GM19467 (cell line): Measurements from ENCODE around the gene TTC12.

Experiments
- ATAC-seq: cut with Tn5 transposase; IDR thresholded peaks from one replicate; pipeline ENCODE4 v1.9.1; 2021; ENCODE audit warnings: mild to moderate bottlenecking, moderate library complexity; ENCODE audit not compliant: unreplicated experiment

TTC12 gene

DNA sequence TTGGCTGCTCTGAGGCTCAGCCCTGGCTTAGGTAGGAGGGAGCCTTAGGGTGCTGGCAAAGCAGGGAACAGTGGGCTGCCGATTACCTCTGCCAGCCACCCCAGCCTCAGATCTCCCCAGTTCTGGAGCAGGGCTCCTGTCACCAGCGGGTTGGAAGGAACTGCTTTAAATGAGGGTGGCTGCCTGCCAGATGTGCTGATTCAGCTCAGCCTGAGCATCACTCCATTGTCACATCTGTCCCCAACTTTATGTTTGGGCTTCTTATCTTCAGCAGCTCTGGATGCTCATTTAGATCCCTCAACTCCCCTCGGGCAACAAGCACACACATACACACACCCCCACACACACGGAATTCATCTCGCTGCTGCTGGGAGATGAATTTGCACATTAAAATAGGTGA is 56.3 kb downstream of the TTC12 start:
- no peak for ATAC-seq

DNA sequence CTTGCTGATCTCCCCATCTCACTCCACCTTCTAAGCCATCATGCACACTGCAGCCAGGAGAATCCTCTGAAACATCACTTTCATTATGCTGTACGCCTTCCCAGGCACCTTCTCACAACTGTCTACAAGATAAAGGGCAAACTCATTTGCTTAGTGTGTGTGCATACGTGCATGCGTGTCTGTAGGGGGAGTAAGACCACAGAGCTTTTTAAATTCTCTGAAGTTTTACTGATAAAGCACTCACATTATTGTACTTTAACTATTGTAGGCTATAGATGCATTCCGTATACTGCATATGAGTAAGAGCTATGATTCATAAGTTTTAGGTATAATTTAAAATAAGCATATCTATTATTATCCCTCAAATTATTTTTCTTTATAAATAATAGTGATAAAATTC is 57.9 kb downstream of the TTC12 start:
- ATAC-seq, result no peak

DNA sequence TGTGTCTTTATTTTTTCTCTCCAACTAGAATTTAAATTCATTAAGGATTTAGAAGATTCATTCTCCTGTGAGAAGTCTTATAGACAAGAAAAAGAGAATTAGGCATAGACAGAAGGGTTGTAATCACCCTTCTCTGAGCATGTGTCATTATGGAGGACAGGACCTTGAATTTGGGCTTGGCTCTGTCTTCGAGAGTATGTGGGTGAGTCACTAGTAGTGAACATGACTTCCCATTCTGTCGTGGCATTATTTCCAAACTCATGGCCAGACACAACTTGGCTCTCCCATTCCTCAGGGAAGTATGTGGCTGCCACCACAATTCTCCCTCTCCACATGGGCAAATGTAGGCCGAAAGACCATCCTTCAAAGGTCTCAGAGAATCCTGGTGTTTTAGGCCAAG is 58.9 kb downstream of the TTC12 start:
- no peak for ATAC-seq

DNA sequence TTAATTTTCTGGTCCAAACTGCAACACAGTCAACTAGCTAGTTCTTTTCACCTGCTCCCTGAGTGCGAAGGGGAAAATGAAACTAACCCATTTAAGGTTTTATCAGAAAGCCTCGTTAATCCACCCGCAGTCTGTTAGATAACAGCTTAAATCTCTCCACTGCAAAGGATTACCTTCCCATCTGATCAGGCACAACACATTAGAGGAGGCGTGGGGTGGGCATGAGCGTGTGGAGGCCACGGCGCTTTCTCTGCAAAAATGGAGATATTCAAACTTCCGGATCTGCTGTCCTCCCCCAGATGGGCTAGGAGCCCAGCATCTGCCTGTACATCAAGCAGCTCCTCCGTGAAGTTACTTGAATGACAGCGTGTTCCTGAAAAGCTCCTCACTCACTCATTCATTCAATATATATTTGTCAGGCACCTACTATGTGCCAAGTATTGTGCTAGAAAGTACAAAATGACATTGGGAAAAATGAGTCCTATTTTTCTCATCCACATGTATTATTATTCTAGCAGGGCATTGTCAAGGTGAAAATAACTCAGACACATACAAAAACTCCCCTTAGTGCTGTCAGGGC is 59.7 kb downstream of the TTC12 start:
- ATAC-seq, result no peak

DNA sequence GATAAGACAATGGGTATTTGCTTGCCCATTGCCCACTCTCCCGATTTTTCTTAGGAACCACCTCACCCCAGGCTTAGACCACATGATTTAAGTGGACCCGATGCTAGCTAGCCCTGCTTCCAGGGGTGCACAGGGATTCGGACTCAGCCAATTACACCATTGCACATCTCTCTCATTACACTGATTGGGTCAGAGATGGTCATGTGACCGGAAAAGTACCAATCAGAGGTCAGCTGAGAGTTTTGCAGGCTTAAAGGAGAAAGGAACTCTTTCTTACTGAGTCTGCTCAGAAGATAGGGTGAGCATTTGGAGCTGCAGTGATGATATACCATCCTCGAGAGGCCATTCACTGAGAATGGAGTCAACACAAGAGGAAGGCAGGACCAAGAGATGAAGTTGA is 61.0 kb downstream of the TTC12 start:
- no peak for ATAC-seq

DNA sequence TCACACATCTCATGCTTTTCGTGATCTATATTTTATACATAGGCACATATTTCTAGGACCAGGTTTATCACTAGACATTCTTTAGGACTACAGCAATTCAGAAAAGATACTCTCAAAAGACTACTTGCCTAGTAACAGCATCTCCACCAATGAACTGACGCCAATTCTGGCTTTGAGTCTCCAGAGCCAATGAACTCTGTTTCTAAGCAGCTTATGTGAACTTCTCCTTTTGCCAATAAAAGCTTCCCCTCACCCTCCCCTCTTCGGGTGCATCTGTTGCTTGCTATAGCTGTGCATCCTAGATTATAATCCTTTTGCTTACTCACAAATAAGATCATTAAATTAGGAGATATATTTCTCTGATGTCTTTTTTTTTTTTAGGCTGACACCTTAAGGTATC is 61.8 kb downstream of the TTC12 start:
- no peak for ATAC-seq

DNA sequence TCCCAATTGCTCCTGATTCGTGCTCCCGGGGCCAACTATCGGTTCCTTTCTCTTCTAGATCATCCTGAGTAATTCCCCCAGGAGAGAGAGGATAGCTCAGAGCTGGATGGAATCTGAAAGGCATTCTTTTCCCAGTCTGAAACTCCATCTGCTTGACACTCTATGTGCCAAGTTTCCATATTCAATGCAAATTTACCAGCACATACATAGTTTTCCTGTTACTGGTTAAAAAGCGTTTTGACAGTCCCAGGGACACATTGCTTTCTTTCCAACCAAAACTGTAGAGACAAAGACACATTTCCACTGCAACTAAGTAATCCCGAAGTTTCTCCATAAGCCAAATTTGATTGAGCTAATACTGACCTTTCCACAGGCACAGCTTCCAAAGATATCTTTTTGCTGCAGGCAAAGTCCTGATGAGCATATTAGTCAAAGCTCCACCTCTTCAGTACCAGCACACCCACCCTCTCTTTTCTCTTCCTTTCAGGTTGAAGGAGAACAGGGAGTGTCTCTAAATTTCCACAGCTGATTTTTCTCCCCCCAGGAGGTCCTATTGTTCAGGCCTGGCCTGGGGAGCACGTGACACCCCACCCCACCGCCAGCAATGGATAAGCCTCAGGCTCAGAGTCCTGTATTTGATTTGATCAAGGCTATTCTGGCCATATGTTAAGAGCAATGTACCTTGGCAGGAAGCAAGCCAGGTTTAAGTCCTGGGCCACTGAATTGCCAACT is 63.5 kb downstream of the TTC12 start:
- ATAC-seq, result no peak

DNA sequence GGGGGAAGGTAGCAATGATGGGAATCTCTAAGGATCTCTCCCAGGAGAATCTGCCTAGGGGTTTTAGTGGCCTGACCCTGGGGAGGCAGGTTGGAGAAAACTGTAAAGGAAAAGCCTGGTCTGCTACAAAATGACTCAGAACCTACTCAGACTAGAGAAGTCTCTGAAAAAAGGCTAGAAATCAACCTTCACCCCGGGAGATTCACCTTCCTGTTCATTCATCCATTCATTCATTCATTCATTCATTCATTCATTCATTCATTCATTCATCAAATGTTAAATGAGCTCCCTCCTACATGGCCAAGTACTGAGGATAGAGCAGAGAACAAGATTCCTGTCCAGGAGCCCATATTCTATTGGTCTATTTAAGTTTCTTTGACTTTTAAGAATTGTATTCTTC is 64.3 kb downstream of the TTC12 start:
- ATAC-seq, result no peak

DNA sequence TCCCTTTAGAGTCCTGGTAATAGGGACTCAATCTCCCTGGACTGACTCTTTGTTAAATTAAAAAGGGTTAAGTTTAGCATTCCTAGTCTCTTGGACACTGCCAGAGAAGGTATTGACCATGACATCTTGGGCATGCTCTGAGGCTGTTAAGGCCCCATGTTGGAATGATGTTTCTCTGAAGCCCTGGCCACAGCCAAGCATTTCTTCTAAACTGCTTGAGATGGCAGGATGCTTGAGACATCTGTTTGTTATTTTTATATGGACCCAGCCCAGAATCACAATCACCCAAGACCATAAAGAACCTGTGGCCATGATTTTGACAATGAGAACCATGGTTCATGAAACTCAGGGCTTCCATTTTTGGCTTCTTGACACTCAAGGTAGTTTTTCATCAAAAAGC is 67.7 kb downstream of the TTC12 start:
- ATAC-seq, result no peak

DNA sequence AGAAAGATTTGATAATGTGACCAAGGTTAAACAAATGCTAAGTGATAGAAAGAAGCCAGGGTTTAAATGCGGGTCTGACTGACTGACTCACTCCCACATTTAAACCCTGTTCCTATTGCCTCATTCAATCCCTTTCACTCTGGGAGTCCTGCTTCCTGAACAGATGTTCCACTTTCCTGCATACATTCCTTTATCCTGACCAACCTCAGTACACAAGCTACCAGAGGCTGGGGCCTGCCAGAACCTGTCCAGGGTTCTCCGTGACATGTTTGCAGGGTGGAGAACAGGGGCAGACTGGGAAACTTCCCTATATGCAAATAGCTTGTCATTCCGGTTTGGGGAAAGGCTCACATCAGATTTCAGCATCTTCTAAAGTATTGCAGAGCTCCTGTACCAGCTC is 70.2 kb downstream of the TTC12 start:
- ATAC-seq, result no peak

DNA sequence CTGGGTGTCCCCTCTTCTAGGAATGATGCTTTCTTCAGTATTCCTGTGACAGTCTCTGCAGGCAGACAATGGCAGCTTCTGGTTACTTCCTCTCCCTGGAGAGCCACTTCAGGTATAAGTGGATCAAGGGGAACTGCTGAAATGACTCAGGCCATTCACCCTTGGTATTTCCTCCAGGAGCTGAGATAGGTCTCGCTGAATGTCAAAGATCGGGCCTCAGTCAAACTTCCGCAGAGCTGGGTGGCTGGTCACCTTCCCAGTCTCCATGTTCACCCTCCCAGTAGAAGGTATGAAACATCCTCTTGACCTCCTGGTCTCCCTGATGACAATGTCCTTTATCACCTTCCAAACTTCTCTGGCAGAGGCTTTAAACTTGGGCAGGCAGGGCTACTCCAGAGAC is 71.4 kb downstream of the TTC12 start:
- ATAC-seq, result no peak

DNA sequence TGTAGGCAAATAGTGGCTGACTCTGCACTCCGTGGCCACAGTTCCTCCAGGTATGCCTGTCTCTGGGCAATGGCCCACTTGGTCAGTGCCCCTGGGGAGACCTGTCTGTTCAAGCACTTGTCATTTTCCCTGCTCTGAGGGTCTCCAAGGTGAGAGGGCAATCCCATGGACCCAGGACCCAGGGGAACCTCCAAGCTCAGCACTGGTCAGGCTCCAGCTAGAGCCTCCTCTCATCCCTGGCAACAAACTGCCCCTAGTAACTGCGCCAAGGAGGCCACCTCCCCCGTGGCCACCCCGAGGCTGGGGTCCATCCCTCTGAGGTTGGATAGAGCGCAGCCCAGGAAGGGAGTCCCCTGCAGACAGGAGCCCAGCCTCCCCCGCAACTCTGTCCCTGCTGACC is 72.5 kb downstream of the TTC12 start:
- no peak for ATAC-seq

DNA sequence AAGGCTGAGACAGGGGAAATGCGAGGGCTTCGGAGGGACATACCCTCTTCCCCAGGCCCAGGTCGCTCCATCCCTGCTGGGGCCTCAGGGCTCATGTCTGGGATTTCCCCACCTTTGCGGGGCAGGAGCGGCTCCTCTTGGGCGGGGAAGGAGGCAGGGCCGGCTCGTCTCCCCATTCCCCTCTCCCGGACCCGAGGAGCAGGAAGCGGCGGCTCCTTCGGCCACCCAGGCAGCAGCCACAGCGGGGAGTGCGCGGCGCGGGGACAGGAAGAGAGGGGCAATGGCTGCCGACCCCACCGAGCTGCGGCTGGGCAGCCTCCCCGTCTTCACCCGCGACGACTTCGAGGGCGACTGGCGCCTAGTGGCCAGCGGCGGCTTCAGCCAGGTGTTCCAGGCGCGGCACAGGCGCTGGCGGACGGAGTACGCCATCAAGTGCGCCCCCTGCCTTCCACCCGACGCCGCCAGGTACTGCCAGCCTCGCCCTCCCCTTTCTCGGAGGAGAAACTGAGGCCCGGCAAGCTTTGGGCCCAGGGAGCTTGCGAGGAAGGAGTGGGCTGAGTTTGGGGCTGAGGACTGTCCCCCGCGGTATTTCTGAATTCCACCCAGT is 73.3 kb downstream of the TTC12 start, which contains the start of gene ANKK1:
TSS of gene ANKK1 (plus strand) at position 175 of the 607 bp plus-strand sequence. CDS start at position 281, 106 bp downstream.
- ATAC-seq, result no peak

DNA sequence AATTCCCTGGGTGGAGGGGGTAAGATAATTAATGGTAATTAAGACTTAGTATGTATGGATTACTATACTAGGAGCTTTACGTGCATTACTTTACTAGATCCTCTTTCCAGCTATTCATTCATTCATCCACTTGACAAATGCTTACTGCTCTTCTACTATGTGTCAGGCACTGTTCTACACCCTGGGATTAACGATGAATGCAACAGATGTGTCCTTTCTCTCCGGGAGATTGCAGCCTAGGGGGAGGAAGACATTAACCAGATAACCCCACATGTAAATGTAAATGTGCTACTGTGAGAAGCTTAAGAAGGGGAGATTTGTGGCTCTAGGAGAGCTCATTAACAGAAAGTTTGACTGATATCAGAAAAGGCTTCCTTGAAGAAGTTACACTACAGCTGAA is 74.9 kb downstream of the TTC12 start:
- no peak for ATAC-seq

DNA sequence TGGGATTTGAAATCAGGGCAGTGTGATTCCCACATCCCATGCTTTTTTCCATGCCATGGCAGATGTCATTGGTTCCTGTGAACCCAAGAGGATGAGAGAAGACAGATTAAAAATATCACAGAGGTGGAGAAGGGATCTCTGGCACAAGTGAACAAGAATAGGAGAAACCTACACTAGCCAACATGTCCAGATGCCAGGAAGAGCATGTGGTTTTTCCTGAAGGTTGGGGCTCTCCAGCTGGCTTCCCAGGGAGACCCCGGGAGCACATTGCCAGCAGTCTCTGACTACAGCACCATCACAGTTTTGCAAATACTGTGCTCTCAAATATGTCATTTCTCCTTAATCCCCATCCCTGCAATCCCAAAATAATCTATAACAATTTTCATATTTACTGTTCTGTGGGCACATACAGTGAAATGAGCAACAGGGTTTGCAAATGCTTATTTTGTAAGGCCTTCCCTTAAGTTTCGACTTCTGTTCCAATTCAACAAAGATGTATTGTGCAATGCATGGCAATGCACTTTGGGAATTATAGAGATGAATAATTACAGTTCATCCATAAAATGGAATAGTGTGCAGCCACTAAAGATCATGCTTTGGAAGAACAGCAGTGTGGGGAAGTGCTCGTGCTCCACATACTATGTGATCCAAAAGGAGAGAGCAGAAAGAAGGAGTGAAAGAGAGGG is 78.0 kb downstream of the TTC12 start:
- ATAC-seq, result no peak

DNA sequence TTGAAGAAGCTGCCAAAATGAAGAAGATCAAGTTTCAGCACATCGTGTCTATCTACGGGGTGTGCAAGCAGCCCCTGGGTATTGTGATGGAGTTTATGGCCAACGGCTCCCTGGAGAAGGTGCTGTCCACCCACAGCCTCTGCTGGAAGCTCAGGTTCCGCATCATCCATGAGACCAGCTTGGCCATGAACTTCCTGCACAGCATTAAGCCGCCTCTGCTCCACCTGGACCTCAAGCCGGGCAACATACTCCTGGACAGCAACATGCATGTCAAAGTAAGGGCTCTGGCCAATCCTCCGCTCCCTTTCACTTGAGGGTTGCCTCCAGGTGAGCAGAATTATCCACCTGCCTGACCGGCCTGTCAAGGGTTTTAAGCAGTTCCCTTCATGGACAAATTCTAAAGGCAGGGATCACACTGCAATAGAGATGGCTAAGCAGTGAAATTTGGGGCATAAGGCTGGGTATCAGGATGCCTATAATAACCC is 79.2 kb downstream of the TTC12 start:
- ATAC-seq, result no peak

DNA sequence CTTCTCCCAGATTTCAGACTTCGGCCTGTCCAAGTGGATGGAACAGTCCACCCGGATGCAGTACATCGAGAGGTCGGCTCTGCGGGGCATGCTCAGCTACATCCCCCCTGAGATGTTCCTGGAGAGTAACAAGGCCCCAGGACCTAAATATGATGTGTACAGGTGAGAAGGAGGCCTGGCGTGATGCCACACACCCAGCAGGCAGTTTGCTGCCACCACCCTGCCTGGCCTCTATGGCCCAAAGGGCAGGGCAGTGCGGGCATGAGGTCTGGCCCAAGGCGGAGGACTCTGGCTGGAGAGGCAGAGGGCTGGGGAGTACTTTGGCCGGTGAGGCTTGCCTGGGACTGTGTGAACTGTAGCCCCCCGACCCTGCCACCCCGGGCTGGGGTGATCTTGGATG is 80.5 kb downstream of the TTC12 start:
- ATAC-seq, result no peak

DNA sequence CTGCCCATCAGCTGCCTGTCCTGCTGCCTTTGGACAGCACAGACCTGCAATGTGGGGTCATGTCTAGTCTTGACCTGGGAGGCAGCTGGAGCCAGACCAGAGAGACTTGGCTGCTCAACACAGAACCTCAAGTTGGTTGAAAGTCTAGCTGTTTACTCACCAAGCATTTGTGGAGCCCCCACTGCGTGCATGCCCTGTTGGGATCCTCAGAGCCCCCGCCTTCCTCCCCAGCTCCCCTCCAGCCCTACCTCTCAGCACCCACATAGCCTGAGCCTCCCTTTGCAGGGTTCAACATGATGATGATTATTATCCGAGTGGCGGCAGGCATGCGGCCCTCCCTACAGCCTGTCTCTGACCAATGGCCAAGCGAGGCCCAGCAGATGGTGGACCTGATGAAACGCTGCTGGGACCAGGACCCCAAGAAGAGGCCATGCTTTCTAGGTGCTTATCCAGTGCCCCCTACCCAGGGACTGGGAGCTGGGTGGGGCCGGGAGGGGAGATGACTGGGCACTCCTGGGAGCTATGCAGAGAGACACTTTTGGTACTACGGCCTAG is 81.5 kb downstream of the TTC12 start:
- ATAC-seq, result no peak

DNA sequence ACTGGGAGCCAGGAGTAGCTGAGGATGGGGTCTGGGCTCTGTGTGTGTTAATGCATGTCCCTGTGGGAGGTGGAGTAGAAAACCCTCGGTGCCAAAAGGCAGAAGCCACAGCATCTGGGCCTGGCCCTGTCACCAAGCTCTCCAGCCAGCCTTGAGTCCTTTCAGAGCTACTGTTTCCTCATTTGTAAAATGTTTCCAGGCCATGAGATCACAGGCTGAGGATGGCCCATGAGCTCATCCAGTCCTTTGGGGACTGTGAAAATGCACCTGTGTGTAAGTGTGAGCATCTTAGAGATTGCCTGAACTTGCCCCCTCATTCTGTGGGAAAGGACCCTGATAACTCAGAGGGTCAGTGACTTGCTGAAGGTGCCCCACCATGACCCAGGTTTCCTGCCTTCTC is 82.3 kb downstream of the TTC12 start:
- ATAC-seq, result no peak

DNA sequence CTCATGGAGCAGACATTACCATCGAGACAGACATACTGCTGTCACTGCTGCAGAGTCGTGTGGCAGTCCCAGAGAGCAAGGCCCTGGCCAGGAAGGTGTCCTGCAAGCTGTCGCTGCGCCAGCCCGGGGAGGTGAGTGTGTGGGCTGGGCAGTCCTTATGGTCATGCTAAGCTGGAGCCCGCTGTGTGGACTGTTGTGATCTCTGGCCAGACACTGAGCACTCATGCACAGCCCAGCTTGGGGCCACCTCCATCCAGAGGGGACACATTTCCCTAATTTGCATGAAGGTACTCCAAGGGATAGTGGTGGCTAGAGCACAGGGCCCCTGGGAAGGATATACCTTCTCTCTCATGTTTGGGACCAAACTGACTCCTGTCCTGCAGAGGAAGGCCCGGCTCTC is 82.8 kb downstream of the TTC12 start:
- ATAC-seq, result no peak

DNA sequence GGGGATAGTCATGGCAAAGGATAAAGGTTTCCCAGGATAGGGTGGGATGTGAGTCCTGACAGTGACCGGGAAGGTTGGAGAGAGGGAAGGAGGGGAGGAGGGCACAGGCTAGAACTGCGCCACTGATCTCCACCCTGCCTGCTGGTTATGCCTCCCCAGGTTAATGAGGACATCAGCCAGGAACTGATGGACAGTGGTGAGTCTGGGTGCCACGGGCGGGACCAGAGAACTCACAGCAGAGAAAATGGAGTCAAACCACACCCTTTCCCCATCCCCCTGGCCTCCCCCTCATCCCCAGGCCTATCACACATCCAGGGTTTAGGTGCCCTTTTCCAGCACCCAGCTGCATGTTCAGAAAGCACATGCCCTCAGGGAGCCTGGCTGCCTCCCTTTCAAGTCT is 83.4 kb downstream of the TTC12 start:
- no peak for ATAC-seq
